Measurements from ENCODE around the gene PRDM16. TPM values are rescaled to one million over a fixed set of nuclear protein-coding genes. Genes with fewer than 3 reads are reported as not detected.
A peak's percentile ranks its signal among the peaks of the same experiment; 100 is the strongest.

Gene PRDM16
- total and polyA plus RNA-seq, 2 of the 4 experiments (the other 2 are of a cell fraction), result 0.02 TPM; not detected in 1

DNA sequence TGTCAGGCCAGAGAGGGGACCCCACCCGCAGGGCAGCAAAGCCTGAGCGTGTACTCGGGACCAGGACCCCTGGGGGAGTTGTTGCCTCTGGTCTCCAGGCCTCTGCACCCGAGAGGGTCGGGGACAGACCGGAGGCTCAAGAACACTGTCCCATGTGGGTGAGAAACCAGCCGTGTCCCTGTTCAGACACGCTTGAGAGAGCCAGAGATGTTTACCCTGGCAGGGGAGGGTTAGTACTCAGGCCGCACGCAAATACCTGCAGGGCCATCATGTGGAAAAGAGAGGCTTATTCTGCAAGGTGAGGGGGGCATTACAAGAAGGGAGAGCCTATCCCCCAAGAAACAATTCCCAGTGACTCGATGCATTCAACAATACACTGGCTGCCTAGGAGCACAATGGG is 311.5 kb downstream of the PRDM16 start:
- no peak overlapping the region for H2BK5ac ChIP-seq (ENCODE audit: low read depth, low read length, poor library complexity, severe bottlenecking)
- no peak overlapping the region for H2BK20ac ChIP-seq (ENCODE audit: low read depth, low read length)
- no peak overlapping the region for H3K23ac ChIP-seq (ENCODE audit: low read depth, low read length)
- H4K8ac ChIP-seq (ENCODE audit: low read depth in 2 of 2, low read length in 2 of 2), result no peak overlapping the region
- no peak overlapping the region for H2AK9ac ChIP-seq (replicated peaks; ENCODE audit: low read depth, low read length, poor library complexity)
- ChIA-PET CTCF (no interaction called here), POLR2A (ENCODE audit: unreplicated experiment) (no interaction called here)
- no peak overlapping the region for H2BK15ac ChIP-seq (ENCODE audit: low read depth, low read length)
- TF ChIP-seq BHLHE40 (IDR thresholded peaks at IDR 0.05; ENCODE audit: low read depth, low read length) (no peak), RFX5 (IDR thresholded peaks at IDR 0.05; ENCODE audit: low read depth, low read length) (no peak), CEBPB (IDR thresholded peaks at IDR 0.05; ENCODE audit: low read depth, low read length) (no peak)
- TF ChIP-seq, protein P1, sequence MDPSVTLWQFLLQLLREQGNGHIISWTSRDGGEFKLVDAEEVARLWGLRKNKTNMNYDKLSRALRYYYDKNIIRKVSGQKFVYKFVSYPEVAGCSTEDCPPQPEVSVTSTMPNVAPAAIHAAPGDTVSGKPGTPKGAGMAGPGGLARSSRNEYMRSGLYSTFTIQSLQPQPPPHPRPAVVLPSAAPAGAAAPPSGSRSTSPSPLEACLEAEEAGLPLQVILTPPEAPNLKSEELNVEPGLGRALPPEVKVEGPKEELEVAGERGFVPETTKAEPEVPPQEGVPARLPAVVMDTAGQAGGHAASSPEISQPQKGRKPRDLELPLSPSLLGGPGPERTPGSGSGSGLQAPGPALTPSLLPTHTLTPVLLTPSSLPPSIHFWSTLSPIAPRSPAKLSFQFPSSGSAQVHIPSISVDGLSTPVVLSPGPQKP (IDR thresholded peaks at IDR 0.05; ENCODE audit: borderline replicate concordance, low read depth, low read length), result no peak
- TF ChIP-seq, protein P2, sequence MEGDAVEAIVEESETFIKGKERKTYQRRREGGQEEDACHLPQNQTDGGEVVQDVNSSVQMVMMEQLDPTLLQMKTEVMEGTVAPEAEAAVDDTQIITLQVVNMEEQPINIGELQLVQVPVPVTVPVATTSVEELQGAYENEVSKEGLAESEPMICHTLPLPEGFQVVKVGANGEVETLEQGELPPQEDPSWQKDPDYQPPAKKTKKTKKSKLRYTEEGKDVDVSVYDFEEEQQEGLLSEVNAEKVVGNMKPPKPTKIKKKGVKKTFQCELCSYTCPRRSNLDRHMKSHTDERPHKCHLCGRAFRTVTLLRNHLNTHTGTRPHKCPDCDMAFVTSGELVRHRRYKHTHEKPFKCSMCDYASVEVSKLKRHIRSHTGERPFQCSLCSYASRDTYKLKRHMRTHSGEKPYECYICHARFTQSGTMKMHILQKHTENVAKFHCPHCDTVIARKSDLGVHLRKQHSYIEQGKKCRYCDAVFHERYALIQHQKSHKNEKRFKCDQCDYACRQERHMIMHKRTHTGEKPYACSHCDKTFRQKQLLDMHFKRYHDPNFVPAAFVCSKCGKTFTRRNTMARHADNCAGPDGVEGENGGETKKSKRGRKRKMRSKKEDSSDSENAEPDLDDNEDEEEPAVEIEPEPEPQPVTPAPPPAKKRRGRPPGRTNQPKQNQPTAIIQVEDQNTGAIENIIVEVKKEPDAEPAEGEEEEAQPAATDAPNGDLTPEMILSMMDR (conservative IDR thresholded peaks at IDR 0.05; ENCODE audit: low read depth, low read length), result no peak
- dilution Hi-C loops (cut with HindIII; ENCODE audit: low sequenced_read_pairs, unreplicated experiment), result no loop called here
- no peak overlapping the region for H3K4ac ChIP-seq (ENCODE audit: low read depth, low read length)
- H3K9ac ChIP-seq (ENCODE audit: low read depth, low read length), result no peak overlapping the region
- peak overlapping the region; percentile 10 for H2AFZ ChIP-seq (replicated peaks; ENCODE audit: low read length, poor library complexity)
- no peak overlapping the region for H3K4me3 ChIP-seq (ENCODE audit: insufficient read depth, low read depth, low read length)
- intact Hi-C loops (cut with micrococcal nuclease), result no loop called here
- in situ Hi-C loops (cut with MboI; ENCODE audit: low sequenced_read_pairs), result no loop called here
- H3K27ac ChIP-seq (ENCODE audit: insufficient read depth, low read length), result no peak overlapping the region
- H3K4me2 ChIP-seq (ENCODE audit: low read depth, low read length), result no peak overlapping the region
- H2AK5ac ChIP-seq (ENCODE audit: low read depth, low read length), result no peak overlapping the region
- no peak overlapping the region for H3K18ac ChIP-seq (ENCODE audit: low read depth, low read length)
- H3K56ac ChIP-seq (ENCODE audit: extremely low read depth, insufficient read depth, low read length), result no peak overlapping the region
- no peaks in the 10 kb centered on the region for H3K9me3 ChIP-seq (ENCODE audit: control insufficient read depth, insufficient read depth, low read length)
- no peaks in the 10 kb centered on the region for H3K9me1 ChIP-seq (ENCODE audit: insufficient read depth, low read length)
- DNase-seq, result no peak
- H3K4me1 ChIP-seq (ENCODE audit: control insufficient read depth, insufficient read depth, low read length), result no peaks in the 10 kb centered on the region
- WGBS, 2 experiments (ENCODE audit: extremely low coverage in 2 of 2, insufficient read length in 1 of 2), result 53% methylated on average over 4 of the region's 11 CpGs; no CpG with 5 or more reads in 1 of the 2 experiments
- no peak overlapping the region for H3K14ac ChIP-seq (replicated peaks; ENCODE audit: low read depth, low read length)
- no peaks in the 10 kb centered on the region for H3K36me3 ChIP-seq (ENCODE audit: control insufficient read depth, insufficient read depth, low read length)
- no peak overlapping the region for H4K5ac ChIP-seq (ENCODE audit: low read depth, low read length)
- H4K91ac ChIP-seq (ENCODE audit: insufficient read depth, low read depth, low read length), result no peak overlapping the region
- H3K27me3 ChIP-seq (ENCODE audit: control insufficient read depth, insufficient read depth, low read length), result peaks cover under 1% of the 10 kb centered on the region; the same call in 1 of the 2 replicates
- H4K20me1 ChIP-seq (ENCODE audit: insufficient read depth, low read length), result no peaks in the 10 kb centered on the region
- ATAC-seq (ENCODE audit: low read depth), result no peak
- H3K79me1 ChIP-seq (ENCODE audit: low read depth in 1 of 2, low read length in 2 of 2), result no peaks in the 10 kb centered on the region
- BruUV-seq (replicated peaks), result no TSS peak
- H2BK120ac ChIP-seq (ENCODE audit: low read depth, low read length), result no peak overlapping the region
